Measurements from ENCODE around the gene TXNRD3.
"Not testable (repeated sequence)": the region's sequence is repeated elsewhere in the genome, so short reads cannot be mapped to it uniquely, and the experiment has no call there.

Gene TXNRD3

GRCh38 chr3:126595479-126595878, 59.4 kb downstream of the TXNRD3 start:
- DNase-seq (ENCODE audit: low read depth): not testable (repeated sequence)

DNA sequence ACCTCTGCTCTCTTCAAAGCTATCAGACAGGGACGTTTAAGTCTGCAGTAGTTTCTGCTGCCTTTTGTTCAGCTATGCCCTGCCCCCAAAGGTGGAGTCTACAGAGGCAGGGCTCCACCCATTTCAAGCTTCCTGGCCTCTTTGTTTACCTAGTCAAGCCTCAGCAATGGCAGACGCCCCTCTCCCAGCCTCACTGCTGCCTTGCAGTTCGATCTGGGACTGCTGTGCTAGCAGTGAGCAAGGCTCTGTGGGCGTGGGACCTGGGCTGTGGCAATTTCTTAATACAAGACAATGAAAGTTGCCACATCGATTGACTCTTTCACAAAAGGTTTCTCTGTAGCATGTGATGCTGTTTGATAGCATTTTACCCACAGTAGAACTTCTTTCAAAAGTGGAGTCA, 63.4 kb downstream of the TXNRD3 start:
- DNase-seq (ENCODE audit: low read depth): not testable (repeated sequence)

DNA sequence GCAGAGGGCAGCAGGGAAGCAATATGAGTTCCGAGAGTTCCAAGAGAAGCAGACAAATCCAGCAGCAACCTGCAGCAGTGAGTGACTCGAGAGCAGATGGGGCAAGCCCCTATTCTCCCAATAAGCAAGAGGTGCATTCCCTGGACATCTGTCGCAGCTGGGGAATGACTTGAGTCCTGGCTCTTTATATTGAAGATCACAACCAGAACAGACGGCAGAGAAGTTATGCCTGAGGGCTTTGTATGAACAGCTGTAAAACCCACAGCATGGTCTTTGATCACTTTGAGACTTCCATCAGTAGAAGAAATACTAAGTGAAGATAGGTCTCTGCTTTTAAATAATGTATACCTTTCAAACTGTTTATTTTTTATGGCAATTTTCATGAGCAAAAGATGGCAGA, 72.6 kb downstream of the TXNRD3 start:
- no peak for DNase-seq (ENCODE audit: low read depth)

GRCh38 chr3:126581569-126581968, 73.4 kb downstream of the TXNRD3 start:
- no peak for DNase-seq (ENCODE audit: low read depth)

- no peak for DNase-seq (ENCODE audit: low read depth)
Measured at GRCh38 chr3:126580746-126581145, 74.2 kb downstream of the TXNRD3 start.

- no peak for DNase-seq (ENCODE audit: low read depth)
Measured at GRCh38 chr3:126578702-126579101, 76.2 kb downstream of the TXNRD3 start.

- no peak for DNase-seq (ENCODE audit: low read depth)
Measured at GRCh38 chr3:126577261-126577660, 77.7 kb downstream of the TXNRD3 start.

DNA sequence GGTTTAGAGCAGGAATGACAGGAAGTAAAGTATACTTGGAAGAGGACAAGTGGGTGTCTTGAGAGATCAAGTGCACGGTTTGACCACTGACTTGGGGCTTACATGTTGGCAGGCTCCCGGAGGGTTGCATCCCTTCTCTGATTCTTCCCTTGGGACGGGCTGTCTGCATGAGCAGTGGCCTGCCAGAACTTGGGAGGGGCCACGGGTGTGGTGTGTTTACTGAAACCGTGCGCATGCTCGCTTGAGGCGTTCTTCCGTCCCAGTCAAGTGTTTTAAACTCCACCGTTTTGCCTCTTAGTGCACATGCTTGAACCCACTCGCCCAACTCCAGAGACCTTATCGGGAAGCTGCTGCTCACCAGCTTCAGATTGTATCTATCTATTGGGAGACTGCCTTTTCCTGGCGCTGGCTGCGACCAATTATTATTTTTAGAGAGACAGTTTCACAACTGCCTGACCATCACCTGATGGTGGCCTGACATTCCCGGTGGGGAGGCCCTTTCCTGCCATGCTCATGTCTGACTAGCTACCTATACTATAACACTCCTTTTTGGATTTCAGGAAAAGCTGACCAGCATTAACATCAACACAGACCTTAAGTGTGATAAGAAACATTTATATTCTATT, 81.3 kb downstream of the TXNRD3 start:
- DNase-seq (ENCODE audit: low read depth): no peak

DNA sequence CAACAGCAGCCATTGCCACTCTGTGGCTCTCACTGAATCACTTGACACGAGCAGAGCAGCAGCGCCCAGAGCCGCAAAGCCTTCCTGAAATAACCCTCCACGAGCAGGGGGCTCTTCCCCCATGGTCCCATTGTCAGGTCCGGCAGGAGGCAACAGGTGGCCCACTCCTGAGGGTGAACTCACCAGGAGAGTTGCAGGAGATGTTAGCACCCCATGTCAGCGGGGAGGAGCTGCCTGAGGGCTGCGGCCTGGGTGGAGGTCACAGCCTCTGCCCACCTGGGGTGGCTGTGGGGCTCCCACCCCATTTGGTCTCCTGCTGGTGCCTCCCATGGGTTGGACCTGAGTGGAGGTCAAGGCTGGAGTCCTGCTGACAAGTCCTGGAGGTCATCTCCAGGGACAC, 83.8 kb downstream of the TXNRD3 start:
- no peak for DNase-seq (ENCODE audit: low read depth)

GRCh38 chr3:126570103-126570541, 84.8 kb downstream of the TXNRD3 start:
- no peak for DNase-seq (ENCODE audit: low read depth)

GRCh38 chr3:126569390-126569975, 85.4 kb downstream of the TXNRD3 start:
- DNase-seq (ENCODE audit: low read depth): no peak

DNA sequence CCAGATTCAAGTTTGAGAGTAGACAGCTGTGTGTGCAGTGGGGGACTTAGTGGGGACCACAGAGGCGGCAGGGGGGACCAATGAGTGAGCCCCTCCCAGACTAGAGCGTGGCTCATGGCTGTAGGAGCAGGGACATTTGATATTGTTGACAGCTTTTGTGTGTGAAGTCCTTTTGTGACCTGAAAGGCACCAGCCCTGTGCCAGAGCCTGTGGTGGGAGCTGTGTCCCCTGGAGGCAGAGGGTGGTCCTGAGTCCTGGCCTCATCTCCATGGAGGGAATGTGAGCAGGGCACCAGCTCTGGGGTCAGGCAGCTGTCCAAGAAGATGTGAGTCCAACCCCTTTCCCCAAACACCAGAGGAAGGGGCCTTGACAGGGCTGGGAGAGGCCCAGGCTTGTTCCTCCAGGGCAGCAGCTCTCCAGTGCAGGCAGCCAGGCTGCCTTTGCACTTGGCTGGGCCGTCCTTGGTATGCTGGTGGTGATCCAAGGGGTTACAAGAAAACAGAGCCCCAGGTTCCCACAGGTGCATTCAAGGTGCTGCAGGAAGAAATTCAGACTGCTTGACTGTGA, 86.1 kb downstream of the TXNRD3 start:
- DNase-seq (ENCODE audit: low read depth): no peak

DNA sequence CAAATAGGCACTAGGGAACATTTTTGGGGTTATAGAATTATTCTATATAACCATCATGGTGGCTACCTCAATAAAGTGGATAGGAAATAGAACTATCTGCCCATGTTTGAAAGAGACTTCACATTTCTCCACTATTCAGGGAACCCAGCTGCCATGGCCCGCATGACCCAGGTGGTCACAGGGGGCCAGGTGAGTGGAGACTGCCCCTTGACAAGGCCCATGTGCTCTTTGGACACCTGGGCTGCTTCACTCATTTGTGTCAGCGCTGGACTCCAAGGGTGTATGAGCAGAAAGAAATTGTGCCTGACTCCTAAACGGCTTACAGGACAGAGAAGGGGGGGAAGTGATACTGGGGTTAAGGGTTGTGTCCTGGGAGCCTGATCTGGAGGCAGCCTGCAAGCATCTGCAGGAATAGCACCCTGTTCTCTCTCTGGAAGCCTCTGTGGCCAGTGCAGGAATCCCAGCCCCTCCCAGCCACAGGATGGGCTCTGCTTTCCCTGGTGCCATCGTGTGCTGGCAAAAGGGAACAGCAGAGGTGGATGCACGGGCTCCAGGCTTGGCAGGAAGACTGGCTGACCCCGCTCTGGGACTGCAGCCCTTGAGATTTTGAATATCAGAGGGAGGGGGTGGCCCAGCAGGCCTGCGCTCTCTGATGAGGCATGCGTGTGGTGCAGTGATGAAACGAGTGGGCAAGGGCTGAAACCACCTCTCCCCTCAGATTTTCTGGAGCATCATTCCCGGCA, 87.1 kb downstream of the TXNRD3 start:
- DNase-seq (ENCODE audit: low read depth): no peak

DNA sequence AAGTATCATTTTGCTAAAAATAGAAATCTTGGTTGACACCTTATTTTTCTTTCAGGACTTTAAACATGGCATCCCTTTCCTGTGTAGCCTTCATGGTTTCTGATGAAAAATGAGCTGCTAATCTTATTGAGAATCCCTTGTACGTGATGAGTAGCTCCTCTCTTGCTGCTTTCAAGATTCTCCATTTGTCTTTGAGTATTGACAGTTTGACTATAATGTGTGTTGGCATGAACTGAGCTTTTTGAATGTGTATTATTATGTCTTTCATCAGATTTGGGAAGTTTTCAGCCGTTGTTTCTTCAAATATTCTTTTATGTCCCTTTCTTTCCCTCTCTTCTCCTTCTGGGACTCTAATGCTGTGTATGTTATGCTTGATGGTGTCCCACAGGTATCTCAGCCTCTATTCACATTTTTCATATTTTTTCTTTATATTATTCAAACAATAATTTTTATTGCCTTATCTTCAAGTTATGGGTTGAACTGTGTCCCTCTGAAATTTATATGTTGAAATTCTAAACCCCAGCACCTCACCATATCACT, 92.1 kb downstream of the TXNRD3 start:
- DNase-seq (ENCODE audit: low read depth): no peak

GRCh38 chr3:126558336-126559071, 96.4 kb downstream of the TXNRD3 start, which contains the start of gene C3orf22:
Gene C3orf22 (minus strand): TSS chr3:126558932. CDS start chr3:126553390, 5,542 bp downstream.
- no peak for DNase-seq (ENCODE audit: low read depth)

GRCh38 chr3:126557761-126558160, 97.2 kb downstream of the TXNRD3 start:
- no peak for DNase-seq (ENCODE audit: low read depth)

GRCh38 chr3:126557415-126557745, 97.5 kb downstream of the TXNRD3 start:
- no peak for DNase-seq (ENCODE audit: low read depth)
